Measurements from ENCODE around the gene NR6A1.

GRCh38 chr9:124718928-124719327 lies 52.2 kb downstream of the NR6A1 start:
- TF ChIP-seq BCL3 (CRISPR knock-in tag; IDR thresholded peaks at IDR 0.05) (no peak), ZNF329 (CRISPR knock-in tag; IDR thresholded peaks at IDR 0.05; ENCODE audit: low read depth) (no peak)
